Bronchial epithelial cell (primary cell): ENCODE measurements around the gene SLC9A2. TPM values are rescaled to one million over a fixed set of nuclear protein-coding genes. Genes with fewer than 3 reads are reported as not detected.
A peak's percentile ranks its signal among the peaks of the same experiment; 100 is the strongest.

Source experiments
- DNase-seq: peaks from one replicate; pipeline ENCODE4 v3.0.0-alpha.2; 2010; ENCODE audit warnings: low read depth
- FAIRE-seq: peaks from 2 replicates; lab custom pipeline; 2011; peaks lifted over from hg19 to GRCh38; lab: Jason Lieb, UNC
- H3K27me3 ChIP-seq: 2 replicates; pipeline ENCODE4 v1.5.1; 2011; ENCODE audit warnings: low read length; ENCODE audit not compliant: control insufficient read depth, insufficient read depth
- H3K36me3 ChIP-seq: 2 replicates; pipeline ENCODE4 v1.5.1; 2011; ENCODE audit warnings: low read length; ENCODE audit not compliant: control insufficient read depth, insufficient read depth
- H3K4me3 ChIP-seq: 2 replicates; pipeline ENCODE4 v1.5.1; 2011; ENCODE audit warnings: mild to moderate bottlenecking, low read depth, low read length, control low read depth
- total RNA-seq: library from RNA; depleted of rRNA; stranded (reverse); fragments of >200 nt; gene quantifications from 2 replicates; pipeline ENCODE4 v1.2.1, GENCODE V29; 2014
- TF ChIP-seq, protein P1 (sequence below): IDR thresholded peaks from 2 replicates; pipeline ENCODE4 v1.5.1; 2011; ENCODE audit warnings: mild to moderate bottlenecking, moderate library complexity, low read length, control low read depth, inconsistent platforms; ENCODE audit not compliant: insufficient read depth, severe bottlenecking

SLC9A2 gene
- total RNA-seq, 1 donor from 2014 or later: under 0.01 TPM

DNA sequence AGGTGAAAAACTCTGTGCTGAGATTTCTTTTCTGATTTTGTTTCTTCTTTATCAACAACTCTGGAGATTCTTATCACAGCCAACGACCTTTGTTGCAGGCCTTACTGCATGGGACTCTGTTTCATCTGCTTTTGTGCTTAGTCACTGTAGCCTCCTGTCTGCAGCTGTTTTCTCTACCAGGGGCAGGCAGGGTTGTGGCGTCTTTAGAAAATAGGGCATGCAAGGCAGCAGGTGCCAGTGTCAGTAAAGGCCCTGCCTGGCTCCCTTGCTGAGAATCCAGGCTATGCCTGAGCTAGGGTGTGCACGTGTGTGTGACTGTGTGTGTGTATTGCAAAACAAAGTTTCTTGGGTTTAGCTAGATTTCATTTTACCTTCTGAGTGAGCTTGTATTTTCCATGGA is 14.6 kb upstream of the SLC9A2 start:
- no peak for DNase-seq
- Histone ChIP-seq H3K4me3 (no peak overlapping the region), H3K36me3 (no peaks in the 10 kb centered on the region), H3K27me3 (no peaks in the 10 kb centered on the region)
- TF ChIP-seq, protein P1, sequence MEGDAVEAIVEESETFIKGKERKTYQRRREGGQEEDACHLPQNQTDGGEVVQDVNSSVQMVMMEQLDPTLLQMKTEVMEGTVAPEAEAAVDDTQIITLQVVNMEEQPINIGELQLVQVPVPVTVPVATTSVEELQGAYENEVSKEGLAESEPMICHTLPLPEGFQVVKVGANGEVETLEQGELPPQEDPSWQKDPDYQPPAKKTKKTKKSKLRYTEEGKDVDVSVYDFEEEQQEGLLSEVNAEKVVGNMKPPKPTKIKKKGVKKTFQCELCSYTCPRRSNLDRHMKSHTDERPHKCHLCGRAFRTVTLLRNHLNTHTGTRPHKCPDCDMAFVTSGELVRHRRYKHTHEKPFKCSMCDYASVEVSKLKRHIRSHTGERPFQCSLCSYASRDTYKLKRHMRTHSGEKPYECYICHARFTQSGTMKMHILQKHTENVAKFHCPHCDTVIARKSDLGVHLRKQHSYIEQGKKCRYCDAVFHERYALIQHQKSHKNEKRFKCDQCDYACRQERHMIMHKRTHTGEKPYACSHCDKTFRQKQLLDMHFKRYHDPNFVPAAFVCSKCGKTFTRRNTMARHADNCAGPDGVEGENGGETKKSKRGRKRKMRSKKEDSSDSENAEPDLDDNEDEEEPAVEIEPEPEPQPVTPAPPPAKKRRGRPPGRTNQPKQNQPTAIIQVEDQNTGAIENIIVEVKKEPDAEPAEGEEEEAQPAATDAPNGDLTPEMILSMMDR: no peak
- no peak for FAIRE-seq

DNA sequence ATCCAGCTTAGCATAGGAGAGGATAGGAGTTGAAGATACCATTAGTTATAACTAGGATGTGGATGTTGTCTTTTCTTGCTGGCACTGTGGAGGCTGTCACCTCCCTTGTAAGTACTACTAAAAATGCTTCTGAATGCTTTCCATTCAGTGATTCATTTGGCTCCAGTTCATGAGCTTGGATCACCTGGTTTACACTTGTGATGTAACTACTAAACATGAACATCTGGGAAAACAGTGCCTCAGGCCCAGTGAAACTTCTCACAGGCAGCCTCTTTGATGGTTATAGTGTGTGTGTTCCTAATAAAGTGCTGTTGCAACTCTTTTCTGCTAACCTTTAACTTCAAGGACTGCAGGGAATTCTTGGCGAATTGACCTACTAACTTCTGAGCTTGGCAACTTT is 13.0 kb upstream of the SLC9A2 start:
- FAIRE-seq: peak; percentile 68
- TF ChIP-seq, protein P1: no peak
- no peak overlapping the region for H3K4me3 ChIP-seq
- DNase-seq: peak; percentile 95
- no peaks in the 10 kb centered on the region for H3K27me3 ChIP-seq
- no peaks in the 10 kb centered on the region for H3K36me3 ChIP-seq

DNA sequence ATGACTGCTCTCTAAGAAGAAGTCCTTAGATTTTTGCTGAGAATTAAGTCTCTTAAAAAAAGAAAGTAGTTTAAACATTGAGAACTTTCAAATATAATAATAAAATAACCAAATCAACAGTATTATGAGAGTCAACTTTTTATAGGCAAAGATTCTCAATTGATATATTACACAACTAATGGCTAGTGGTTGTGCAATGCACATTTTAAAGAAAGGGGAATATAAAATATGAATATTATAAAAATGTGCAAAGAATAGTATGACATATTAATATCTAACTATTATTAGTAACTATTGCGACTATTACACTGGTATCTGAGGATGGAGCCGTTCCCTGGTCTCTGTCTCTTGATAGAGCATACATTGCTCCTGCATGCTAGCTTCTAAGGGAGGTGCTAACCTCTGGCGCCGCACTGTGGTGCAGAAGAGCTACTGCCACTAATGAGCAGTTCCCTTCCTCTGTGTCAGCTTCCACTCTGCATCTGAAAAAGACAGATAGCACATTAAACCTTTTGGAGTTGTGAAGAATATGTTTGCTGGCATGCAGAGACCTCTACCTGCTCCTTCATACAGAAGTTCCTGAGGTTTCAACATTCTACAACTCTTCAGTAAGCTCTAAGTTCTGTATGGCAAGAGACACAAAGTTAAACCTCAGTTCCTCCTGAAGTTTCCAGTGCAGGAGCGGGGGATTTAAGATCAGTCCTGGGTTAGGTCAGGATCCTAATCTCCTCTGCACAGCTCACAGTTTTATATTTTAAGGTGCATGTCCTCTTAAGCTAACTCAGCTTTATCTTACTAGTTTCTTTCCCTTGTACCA is 3.5 kb upstream of the SLC9A2 start:
- peaks cover 26% of the 10 kb centered on the region for H3K27me3 ChIP-seq

DNA sequence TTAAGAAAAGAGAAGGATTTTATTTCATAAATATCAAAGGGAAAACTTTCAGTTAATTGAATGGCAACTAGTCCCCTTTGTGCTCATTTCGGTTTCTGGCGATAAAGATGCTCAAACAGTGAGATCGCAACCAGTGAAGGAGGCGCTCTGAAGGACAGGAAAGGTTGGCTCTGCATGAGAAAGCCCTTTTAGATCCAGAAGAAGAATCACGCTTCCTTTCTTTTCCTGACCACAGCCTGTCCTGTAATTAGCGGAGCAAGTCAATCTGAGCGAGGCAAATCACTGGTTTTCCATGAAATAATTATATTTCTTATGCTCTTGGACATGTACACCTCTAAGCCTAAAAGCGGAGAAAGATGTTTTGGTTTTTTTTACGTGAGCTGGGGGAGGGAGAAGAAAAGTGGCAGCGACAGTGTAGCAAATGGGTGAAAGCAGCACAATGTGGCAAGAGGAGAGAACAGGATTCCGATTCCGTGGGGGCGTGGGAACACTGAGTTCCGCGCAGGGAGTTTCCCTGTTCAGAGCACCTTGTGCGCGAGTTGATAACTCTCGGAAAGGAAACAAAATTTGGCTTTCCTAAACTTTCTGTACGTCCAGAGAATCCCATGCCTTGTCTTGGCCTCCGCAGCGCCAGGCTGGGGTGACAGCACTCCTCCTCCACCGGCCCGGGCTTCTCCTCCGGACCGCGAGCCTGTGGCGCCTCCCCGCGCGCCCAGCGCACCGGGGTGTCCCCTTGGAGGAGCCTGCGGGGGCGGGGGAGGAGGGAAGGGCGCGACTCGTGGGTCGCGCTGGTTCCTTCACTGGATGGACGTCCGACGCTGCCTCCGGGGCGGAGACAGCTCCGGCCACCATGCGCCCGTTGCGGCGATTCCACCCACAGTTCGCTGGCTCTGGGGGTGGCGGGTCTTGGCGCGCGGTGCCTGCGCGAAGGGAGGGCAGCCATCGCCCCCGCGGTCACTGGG is 620 bp upstream of the SLC9A2 start:
- Histone ChIP-seq H3K27me3 (peaks cover 27% of the 10 kb centered on the region), H3K4me3 (peak overlapping the region; percentile 39), H3K36me3 (no peaks in the 10 kb centered on the region)
- no peak for FAIRE-seq
- DNase-seq: no peak
- TF ChIP-seq, protein P1: no peak

More for the DNA sequence above, 3.5 kb upstream of the SLC9A2 start:
- no peak overlapping the region for H3K4me3 ChIP-seq
- H3K36me3 ChIP-seq: no peaks in the 10 kb centered on the region
- TF ChIP-seq, protein P1: peak; percentile 92
- FAIRE-seq: no peak
- peak; percentile 60 for DNase-seq

DNA sequence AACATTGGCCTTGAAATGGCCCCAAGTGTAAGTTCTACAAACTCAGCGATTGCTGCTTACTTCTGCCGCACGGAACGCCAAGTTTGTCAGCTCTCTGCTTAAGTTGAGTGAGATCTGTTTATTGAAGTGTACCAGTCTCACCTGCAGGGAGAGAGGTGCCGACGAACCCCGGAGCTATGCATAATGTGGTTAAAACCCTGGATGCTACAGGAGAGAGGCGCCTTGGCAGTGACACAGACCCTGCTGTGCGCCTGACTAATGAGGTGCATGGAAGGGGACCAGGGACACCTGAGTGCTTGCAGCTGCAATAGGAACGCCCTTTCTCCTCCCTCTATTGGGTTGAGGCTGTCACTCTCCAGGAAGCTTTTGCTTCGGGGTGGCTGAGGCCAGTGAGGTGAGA is 979 bp downstream of the SLC9A2 start:
- TF ChIP-seq, protein P1: no peak
- H3K36me3 ChIP-seq: no peaks in the 10 kb centered on the region
- H3K27me3 ChIP-seq: peaks cover 27% of the 10 kb centered on the region
- no peak overlapping the region for H3K4me3 ChIP-seq
- FAIRE-seq: no peak
- DNase-seq: no peak
